Stimulated activated CD4-positive, alpha-beta T cell treated with anti-CD3 and anti-CD28 coated beads, Interleukin-1b, Interleukin-23, amount 100 ng/mL, for 24 hours (primary cell): ENCODE data around the gene MED25.

Experiments
- DNase-seq, 4 experiments: peaks; one replicate each; pipeline ENCODE4 v3.0.0-alpha.2; 2020; ENCODE audit warnings: low read depth in 4 of 4, low spot score in 1 of 4

Gene MED25

GRCh38 chr19:49817964-49818648 lies at the start of gene MED25:
MED25 (plus strand) TSS chr19:49818289; CDS start chr19:49818342, 53 bp downstream.
- peak; percentile 69 to 82 (median 74) for DNase-seq

GRCh38 chr19:49770529-49770928 lies 47.6 kb upstream of the MED25 start:
- DNase-seq = no peak

- DNase-seq = no peak
Observed at GRCh38 chr19:49771674-49772139, 46.4 kb upstream of the MED25 start.

GRCh38 chr19:49772850-49773432 lies 45.1 kb upstream of the MED25 start:
- no peak for DNase-seq

GRCh38 chr19:49773663-49774350 lies 44.3 kb upstream of the MED25 start:
- no peak for DNase-seq

GRCh38 chr19:49774969-49775368 lies 43.1 kb upstream of the MED25 start:
- no peak for DNase-seq

- no peak for DNase-seq
Observed at GRCh38 chr19:49775742-49776370, 42.2 kb upstream of the MED25 start.

- DNase-seq = no peak
Observed at GRCh38 chr19:49776371-49776764, 41.7 kb upstream of the MED25 start.

GRCh38 chr19:49779731-49780555 lies 38.1 kb upstream of the MED25 start:
- no peak for DNase-seq

- DNase-seq = no peak
Observed at GRCh38 chr19:49780861-49781260, 37.2 kb upstream of the MED25 start.

- DNase-seq = no peak
Observed at GRCh38 chr19:49781394-49781793, 36.7 kb upstream of the MED25 start.

- DNase-seq = no peak
Observed at GRCh38 chr19:49782515-49782914, 35.6 kb upstream of the MED25 start.

- no peak for DNase-seq
Observed at GRCh38 chr19:49786376-49786820, 31.7 kb upstream of the MED25 start.

- DNase-seq = no peak
Observed at GRCh38 chr19:49787746-49788145, 30.3 kb upstream of the MED25 start.

GRCh38 chr19:49788857-49789256 lies 29.2 kb upstream of the MED25 start:
- no peak for DNase-seq

- no peak for DNase-seq
Observed at GRCh38 chr19:49790866-49791265, 27.2 kb upstream of the MED25 start.

GRCh38 chr19:49791776-49792445 lies 26.2 kb upstream of the MED25 start:
- DNase-seq = no peak

GRCh38 chr19:49792829-49793560 lies 25.1 kb upstream of the MED25 start:
- DNase-seq = no peak

GRCh38 chr19:49793561-49793840 lies 24.6 kb upstream of the MED25 start:
- DNase-seq = no peak

GRCh38 chr19:49795615-49796014 lies 22.5 kb upstream of the MED25 start:
- no peak for DNase-seq
